Measurements from ENCODE around the gene BOLA3.
"Not testable (repeated sequence)": the region's sequence is repeated elsewhere in the genome, so short reads cannot be mapped to it uniquely, and the experiment has no call there.

The BOLA3 gene

GRCh38 chr2:74147727-74148456 lies at the start of gene BOLA3:
Gene BOLA3, minus strand, starts transcription at chr2:74147912. Its CDS starts 38 bp downstream, at chr2:74147874.
- peak; percentile 76 to 77 for DNase-seq

GRCh38 chr2:74197049-74197448 lies 49.3 kb upstream of the BOLA3 start:
- DNase-seq, result no peak

GRCh38 chr2:74194799-74195198 lies 47.1 kb upstream of the BOLA3 start:
- DNase-seq, result no peak

GRCh38 chr2:74191596-74192380 lies 44.1 kb upstream of the BOLA3 start:
- no peak for DNase-seq

- DNase-seq, result no peak
Observed at GRCh38 chr2:74188696-74189095, 41.0 kb upstream of the BOLA3 start.

- DNase-seq, result no peak
Observed at GRCh38 chr2:74188018-74188601, 40.4 kb upstream of the BOLA3 start.

GRCh38 chr2:74186706-74187105 lies 39.0 kb upstream of the BOLA3 start:
- not testable (repeated sequence) for DNase-seq

GRCh38 chr2:74186038-74186437 lies 38.3 kb upstream of the BOLA3 start:
- DNase-seq, result peak in 1 of 2 donors; percentile 20

GRCh38 chr2:74183878-74184277 lies 36.2 kb upstream of the BOLA3 start:
- no peak for DNase-seq

GRCh38 chr2:74181739-74182138 lies 34.0 kb upstream of the BOLA3 start:
- no peak for DNase-seq

GRCh38 chr2:74179063-74179865 lies 31.6 kb upstream of the BOLA3 start:
- DNase-seq, result no peak

- DNase-seq, result peak; percentile 97 to 98
Observed at GRCh38 chr2:74178211-74179062, 30.7 kb upstream of the BOLA3 start, which contains the start of gene MOB1A. Gene MOB1A, minus strand, starts transcription at chr2:74178879. Its CDS starts 205 bp downstream, at chr2:74178674.

- no peak for DNase-seq
Observed at GRCh38 chr2:74177696-74178095, 30.0 kb upstream of the BOLA3 start.

GRCh38 chr2:74174909-74175308 lies 27.2 kb upstream of the BOLA3 start:
- no peak for DNase-seq

GRCh38 chr2:74168739-74169138 lies 21.0 kb upstream of the BOLA3 start:
- DNase-seq, result no peak

- DNase-seq, result no peak
Observed at GRCh38 chr2:74164761-74165160, 17.0 kb upstream of the BOLA3 start.

- DNase-seq, result no peak
Observed at GRCh38 chr2:74162951-74163350, 15.2 kb upstream of the BOLA3 start.

- no peak for DNase-seq
Observed at GRCh38 chr2:74155830-74156229, 8.1 kb upstream of the BOLA3 start.

GRCh38 chr2:74152954-74153353 lies 5.2 kb upstream of the BOLA3 start:
- no peak for DNase-seq

- DNase-seq, result no peak
Observed at GRCh38 chr2:74149570-74150319, 2.0 kb upstream of the BOLA3 start.

- DNase-seq, result no peak
Observed at GRCh38 chr2:74149247-74149525, 1.5 kb upstream of the BOLA3 start.
